Peyer's patch (tissue), 4 donors: ENCODE data around the gene CCDC175.

Experiments
- CTCF ChIP-seq, 6 experiments: fragments of 450-650 bp in 4 of 6; fragments of 200-600 bp in 2 of 6; sonication (generic) in 1 of 6; IDR thresholded peaks; one replicate each; pipeline ENCODE4 v1.5.1; 2017 to 2019; ENCODE audit warnings: antibody characterized with exemption in 6 of 6, mild to moderate bottlenecking in 3 of 6, moderate library complexity in 1 of 6
- POLR2A ChIP-seq, 2 donors: fragments of 450-650 bp; IDR thresholded peaks; one replicate each; pipeline ENCODE4 v1.5.1; 2017; ENCODE audit warnings: antibody characterized with exemption in 2 of 2, mild to moderate bottlenecking in 2 of 2, moderate library complexity in 2 of 2

DNA sequence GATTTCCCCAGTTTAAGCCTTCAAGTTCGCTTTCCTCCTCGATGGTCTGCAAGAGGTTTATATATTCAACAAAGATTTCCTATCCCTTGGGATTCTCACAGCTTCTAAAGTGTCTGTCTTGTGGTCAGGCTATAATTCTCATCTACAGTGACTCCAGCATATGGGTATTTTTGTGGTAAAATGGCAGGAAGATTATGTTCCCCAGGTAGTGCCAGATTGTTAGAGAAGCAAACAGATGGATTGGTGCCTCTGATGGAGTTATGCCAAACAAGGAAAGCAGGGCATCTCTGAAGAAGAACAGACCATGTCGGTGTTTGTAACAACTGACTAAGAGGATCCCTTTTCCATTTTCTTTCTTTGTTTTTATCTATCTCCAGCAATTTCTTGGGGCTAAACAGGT lies 5.5 kb upstream of the CCDC175 start:
- TF ChIP-seq CTCF (IDR thresholded peaks at IDR 0.05): no peak
- TF ChIP-seq POLR2A (IDR thresholded peaks at IDR 0.05): no peak
